ENCODE measurements around the gene MPC2. TPM values are rescaled to one million over a fixed set of nuclear protein-coding genes. Genes with fewer than 3 reads are reported as not detected.
"Not testable (repeated sequence)": the region's sequence is repeated elsewhere in the genome, so short reads cannot be mapped to it uniquely, and the experiment has no call there.

The MPC2 gene
- total RNA-seq, 2 donors from 2014 or later, result 17.6 to 33.8 TPM

- DNase-seq (ENCODE audit: low spot score) (no peak), ATAC-seq (ENCODE audit: insufficient number of reproducible peaks, low FRiP score, low read depth) (no peak)
- Histone ChIP-seq H3K4me3 (no peak overlapping the region), H3K27ac (peak overlapping the region; percentile 39 to 64), H3K27me3 (replicated peaks; ENCODE audit: insufficient read depth) (no peaks in the 10 kb centered on the region), H3K36me3 (no peaks in the 10 kb centered on the region), H3K4me1 (ENCODE audit: control insufficient read depth in 1 of 2, low read depth in 2 of 2) (peaks cover 0 to 16% of the 10 kb centered on the region in 2 donors), H3K9me3 (no peaks in the 10 kb centered on the region)
- TF ChIP-seq CTCF (IDR thresholded peaks at IDR 0.05), result no peak
These were observed 38.2 kb downstream of the MPC2 start for GRCh38 chr1:167898578-167899222.

DNA sequence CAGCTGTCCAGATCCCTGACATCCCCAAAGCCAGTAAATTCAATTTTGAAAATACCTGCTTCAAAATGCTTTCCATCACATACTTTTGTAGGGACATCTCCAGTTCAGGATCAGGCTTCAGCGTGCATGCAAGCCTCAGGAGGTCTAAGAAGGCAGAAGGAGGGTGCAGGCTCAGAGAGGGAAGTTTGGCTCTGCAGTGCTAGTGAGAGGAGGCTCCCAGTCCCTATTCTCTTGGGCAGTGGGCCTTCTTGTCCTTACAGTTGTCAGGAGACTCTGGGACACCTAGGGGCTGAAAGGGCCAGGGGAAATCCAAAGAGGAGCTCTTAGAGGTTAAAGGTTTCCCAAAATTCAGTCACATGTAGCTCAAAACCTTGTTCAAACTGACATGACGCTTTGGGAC lies 43.1 kb downstream of the MPC2 start:
- Histone ChIP-seq H3K27me3 (replicated peaks; ENCODE audit: insufficient read depth) (no peaks in the 10 kb centered on the region), H3K27ac (no peak overlapping the region), H3K4me1 (ENCODE audit: control insufficient read depth in 1 of 2, low read depth in 2 of 2) (peaks cover 0 to 2% of the 10 kb centered on the region in 2 donors), H3K36me3 (no peaks in the 10 kb centered on the region), H3K9me3 (no peaks in the 10 kb centered on the region), H3K4me3 (no peak overlapping the region)
- ATAC-seq (ENCODE audit: insufficient number of reproducible peaks, low FRiP score, low read depth), result no peak
- TF ChIP-seq CTCF (IDR thresholded peaks at IDR 0.05), result no peak
- no peak for DNase-seq (ENCODE audit: low spot score)

DNA sequence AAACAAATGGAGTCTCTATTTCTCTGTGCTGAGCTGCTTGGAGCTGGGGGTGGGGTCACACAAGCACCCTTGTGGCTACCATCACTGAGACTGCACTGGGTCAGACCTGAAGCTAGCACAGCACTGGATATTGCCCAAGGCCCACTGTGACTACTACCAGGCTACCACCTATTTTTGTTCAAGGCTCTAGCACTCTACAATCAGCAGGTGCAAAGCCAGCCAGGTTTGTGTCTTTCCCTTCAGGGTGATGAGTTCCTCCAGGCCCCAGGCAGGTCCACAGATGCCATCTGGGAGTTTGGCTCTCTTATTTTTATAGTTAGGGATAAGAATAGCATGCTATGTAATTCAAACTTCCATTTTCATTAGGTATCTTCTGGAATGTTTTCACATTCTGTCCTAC lies 46.5 kb downstream of the MPC2 start:
- no peak overlapping the region for H3K27ac ChIP-seq
- DNase-seq (ENCODE audit: low spot score), result no peak
- H3K36me3 ChIP-seq, result no peaks in the 10 kb centered on the region
- H3K9me3 ChIP-seq, result no peaks in the 10 kb centered on the region
- H3K4me3 ChIP-seq, result no peak overlapping the region
- H3K27me3 ChIP-seq (replicated peaks; ENCODE audit: insufficient read depth), result no peaks in the 10 kb centered on the region
- no peaks in the 10 kb centered on the region for H3K4me1 ChIP-seq (ENCODE audit: control insufficient read depth in 1 of 2, low read depth in 2 of 2)
- no peak for TF ChIP-seq CTCF (IDR thresholded peaks at IDR 0.05)
- ATAC-seq (ENCODE audit: insufficient number of reproducible peaks, low FRiP score, low read depth), result no peak

DNA sequence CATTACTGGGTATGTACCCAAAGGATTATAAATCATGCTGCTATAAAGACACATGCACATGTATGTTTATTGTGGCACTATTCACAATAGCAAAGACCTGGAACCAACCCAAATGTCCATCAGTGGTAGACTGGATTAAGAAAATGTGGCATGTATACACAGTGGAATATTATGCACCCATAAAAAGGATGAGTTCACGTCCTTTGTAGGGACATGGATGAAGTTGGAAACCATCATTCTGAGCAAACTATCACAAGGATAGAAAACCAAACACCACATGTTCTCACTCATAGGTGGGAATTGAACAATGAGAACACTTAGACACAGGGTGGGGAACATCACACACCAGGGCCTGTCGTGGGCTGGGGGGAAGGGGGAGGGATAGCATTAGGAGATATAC lies 49.7 kb downstream of the MPC2 start:
- ATAC-seq (ENCODE audit: insufficient number of reproducible peaks, low FRiP score, low read depth); H3K27ac ChIP-seq; H3K27me3 ChIP-seq (replicated peaks; ENCODE audit: insufficient read depth); H3K4me3 ChIP-seq; DNase-seq (ENCODE audit: low spot score); H3K36me3 ChIP-seq; H3K9me3 ChIP-seq; H3K4me1 ChIP-seq (ENCODE audit: control insufficient read depth in 1 of 2, low read depth in 2 of 2): not testable (repeated sequence)

GRCh38 chr1:167882376-167882775 lies 54.5 kb downstream of the MPC2 start:
- no peaks in the 10 kb centered on the region for H3K36me3 ChIP-seq
- ATAC-seq (ENCODE audit: insufficient number of reproducible peaks, low FRiP score, low read depth), result no peak
- no peaks in the 10 kb centered on the region for H3K27me3 ChIP-seq (replicated peaks; ENCODE audit: insufficient read depth)
- no peak overlapping the region for H3K27ac ChIP-seq
- no peak for DNase-seq (ENCODE audit: low spot score)
- no peaks in the 10 kb centered on the region for H3K9me3 ChIP-seq
- H3K4me3 ChIP-seq, result no peak overlapping the region
- TF ChIP-seq CTCF (IDR thresholded peaks at IDR 0.05), result no peak
- H3K4me1 ChIP-seq (ENCODE audit: control insufficient read depth in 1 of 2, low read depth in 2 of 2), result peaks cover 0 to 4% of the 10 kb centered on the region in 2 donors

- no peak for TF ChIP-seq CTCF (IDR thresholded peaks at IDR 0.05)
- Histone ChIP-seq H3K27me3 (replicated peaks; ENCODE audit: insufficient read depth) (no peaks in the 10 kb centered on the region), H3K4me1 (ENCODE audit: control insufficient read depth in 1 of 2, low read depth in 2 of 2) (peaks cover 0 to 4% of the 10 kb centered on the region in 2 donors), H3K9me3 (no peaks in the 10 kb centered on the region), H3K27ac (no peak overlapping the region), H3K36me3 (no peaks in the 10 kb centered on the region), H3K4me3 (no peak overlapping the region)
- no peak for DNase-seq (ENCODE audit: low spot score)
- no peak for ATAC-seq (ENCODE audit: insufficient number of reproducible peaks, low FRiP score, low read depth)
These were observed 55.1 kb downstream of the MPC2 start for GRCh38 chr1:167881786-167882185.

All from thoracic aorta (tissue), 2 donors.